ENCODE measurements around the gene ZNF442.

- TF ChIP-seq POLR2AphosphoS5 (IDR thresholded peaks at IDR 0.05; ENCODE audit: borderline replicate concordance, low read depth, low read length) (no peak), EZH2 (IDR thresholded peaks at IDR 0.05) (no peak), FOXP2 (optimal IDR thresholded peaks at IDR 0.05; ENCODE audit: control extremely low read depth, extremely low read length, insufficient read depth) (no peak)
Measured at GRCh38 chr19:12325690-12326089, 39.8 kb downstream of the ZNF442 start.

All from SK-N-MC (cell line).